Measurements from ENCODE around the gene MAJIN. TPM values are rescaled to one million over a fixed set of nuclear protein-coding genes. Genes with fewer than 3 reads are reported as not detected.

Gene MAJIN
- total and polyA plus RNA-seq, 2 experiments from 2014 or later, result not detected

DNA sequence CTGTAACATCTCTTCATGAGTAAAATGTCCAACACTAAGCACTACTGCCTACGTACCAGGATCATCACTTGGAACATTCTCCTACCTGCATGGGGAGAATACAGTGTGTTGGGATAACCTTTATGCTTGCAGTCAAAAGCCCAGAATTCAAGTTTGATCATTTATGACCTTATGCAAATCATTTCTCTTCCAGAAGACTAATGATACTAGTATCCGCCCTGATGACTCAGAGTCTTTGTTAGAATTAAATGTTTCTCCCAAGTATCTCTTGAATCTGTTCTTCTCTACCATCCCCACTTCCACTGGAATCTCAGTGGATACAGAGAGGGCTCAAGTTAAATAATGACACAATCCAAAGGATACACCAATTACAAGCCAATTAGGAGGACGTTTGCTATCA lies 12.4 kb downstream of the MAJIN start:
- H4K20me1 ChIP-seq (replicated peaks; ENCODE audit: insufficient read depth), result no peaks in the 10 kb centered on the region
- no peaks in the 10 kb centered on the region for H3F3A ChIP-seq (replicated peaks; ENCODE audit: low read depth)
- H3K36me3 Mint-ChIP-seq (ENCODE audit: low read depth), result no peaks in the 10 kb centered on the region
- H3K4me1 ChIP-seq (ENCODE audit: insufficient read depth), result no peaks in the 10 kb centered on the region
- H3K27me3 ChIP-seq (ENCODE audit: insufficient read depth), result peaks cover 3% of the 10 kb centered on the region; the same call in 1 of the 2 replicates
- no peaks in the 10 kb centered on the region for H3K9me3 Mint-ChIP-seq
- peaks cover 5% of the 10 kb centered on the region for H3K27me3 Mint-ChIP-seq (ENCODE audit: insufficient read depth, low read depth, poor library complexity)
- no peaks in the 10 kb centered on the region for H3K36me3 ChIP-seq (ENCODE audit: insufficient read depth)
- no peak for DNase-seq (ENCODE audit: low spot score)
- H3K4me3 Mint-ChIP-seq, result no peak overlapping the region
- H3K27ac ChIP-seq (ENCODE audit: low read depth), result no peak overlapping the region
- TF ChIP-seq JUNB (IDR thresholded peaks at IDR 0.05; ENCODE audit: unreplicated experiment) (no peak), STAT1 (IDR thresholded peaks at IDR 0.05; ENCODE audit: unreplicated experiment) (no peak), ZNF114 (CRISPR knock-in tag; IDR thresholded peaks at IDR 0.05) (no peak), CREB1 (CRISPR knock-in tag; IDR thresholded peaks at IDR 0.05; ENCODE audit: low read depth) (no peak), EZH2 (IDR thresholded peaks at IDR 0.05; ENCODE audit: low read depth, unreplicated experiment) (no peak), ZNF331 (CRISPR knock-in tag; IDR thresholded peaks at IDR 0.05; ENCODE audit: low read depth) (no peak), NANOG (IDR thresholded peaks at IDR 0.05; ENCODE audit: borderline replicate concordance) (no peak), EZH2phosphoT487 (IDR thresholded peaks at IDR 0.05; ENCODE audit: unreplicated experiment) (no peak)
- TF ChIP-seq, protein P1, sequence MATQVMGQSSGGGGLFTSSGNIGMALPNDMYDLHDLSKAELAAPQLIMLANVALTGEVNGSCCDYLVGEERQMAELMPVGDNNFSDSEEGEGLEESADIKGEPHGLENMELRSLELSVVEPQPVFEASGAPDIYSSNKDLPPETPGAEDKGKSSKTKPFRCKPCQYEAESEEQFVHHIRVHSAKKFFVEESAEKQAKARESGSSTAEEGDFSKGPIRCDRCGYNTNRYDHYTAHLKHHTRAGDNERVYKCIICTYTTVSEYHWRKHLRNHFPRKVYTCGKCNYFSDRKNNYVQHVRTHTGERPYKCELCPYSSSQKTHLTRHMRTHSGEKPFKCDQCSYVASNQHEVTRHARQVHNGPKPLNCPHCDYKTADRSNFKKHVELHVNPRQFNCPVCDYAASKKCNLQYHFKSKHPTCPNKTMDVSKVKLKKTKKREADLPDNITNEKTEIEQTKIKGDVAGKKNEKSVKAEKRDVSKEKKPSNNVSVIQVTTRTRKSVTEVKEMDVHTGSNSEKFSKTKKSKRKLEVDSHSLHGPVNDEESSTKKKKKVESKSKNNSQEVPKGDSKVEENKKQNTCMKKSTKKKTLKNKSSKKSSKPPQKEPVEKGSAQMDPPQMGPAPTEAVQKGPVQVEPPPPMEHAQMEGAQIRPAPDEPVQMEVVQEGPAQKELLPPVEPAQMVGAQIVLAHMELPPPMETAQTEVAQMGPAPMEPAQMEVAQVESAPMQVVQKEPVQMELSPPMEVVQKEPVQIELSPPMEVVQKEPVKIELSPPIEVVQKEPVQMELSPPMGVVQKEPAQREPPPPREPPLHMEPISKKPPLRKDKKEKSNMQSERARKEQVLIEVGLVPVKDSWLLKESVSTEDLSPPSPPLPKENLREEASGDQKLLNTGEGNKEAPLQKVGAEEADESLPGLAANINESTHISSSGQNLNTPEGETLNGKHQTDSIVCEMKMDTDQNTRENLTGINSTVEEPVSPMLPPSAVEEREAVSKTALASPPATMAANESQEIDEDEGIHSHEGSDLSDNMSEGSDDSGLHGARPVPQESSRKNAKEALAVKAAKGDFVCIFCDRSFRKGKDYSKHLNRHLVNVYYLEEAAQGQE (IDR thresholded peaks at IDR 0.05; ENCODE audit: unreplicated experiment), result no peak
- TF ChIP-seq, protein P2, sequence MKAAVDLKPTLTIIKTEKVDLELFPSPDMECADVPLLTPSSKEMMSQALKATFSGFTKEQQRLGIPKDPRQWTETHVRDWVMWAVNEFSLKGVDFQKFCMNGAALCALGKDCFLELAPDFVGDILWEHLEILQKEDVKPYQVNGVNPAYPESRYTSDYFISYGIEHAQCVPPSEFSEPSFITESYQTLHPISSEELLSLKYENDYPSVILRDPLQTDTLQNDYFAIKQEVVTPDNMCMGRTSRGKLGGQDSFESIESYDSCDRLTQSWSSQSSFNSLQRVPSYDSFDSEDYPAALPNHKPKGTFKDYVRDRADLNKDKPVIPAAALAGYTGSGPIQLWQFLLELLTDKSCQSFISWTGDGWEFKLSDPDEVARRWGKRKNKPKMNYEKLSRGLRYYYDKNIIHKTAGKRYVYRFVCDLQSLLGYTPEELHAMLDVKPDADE (IDR thresholded peaks at IDR 0.05), result no peak
- TF ChIP-seq, protein P3, sequence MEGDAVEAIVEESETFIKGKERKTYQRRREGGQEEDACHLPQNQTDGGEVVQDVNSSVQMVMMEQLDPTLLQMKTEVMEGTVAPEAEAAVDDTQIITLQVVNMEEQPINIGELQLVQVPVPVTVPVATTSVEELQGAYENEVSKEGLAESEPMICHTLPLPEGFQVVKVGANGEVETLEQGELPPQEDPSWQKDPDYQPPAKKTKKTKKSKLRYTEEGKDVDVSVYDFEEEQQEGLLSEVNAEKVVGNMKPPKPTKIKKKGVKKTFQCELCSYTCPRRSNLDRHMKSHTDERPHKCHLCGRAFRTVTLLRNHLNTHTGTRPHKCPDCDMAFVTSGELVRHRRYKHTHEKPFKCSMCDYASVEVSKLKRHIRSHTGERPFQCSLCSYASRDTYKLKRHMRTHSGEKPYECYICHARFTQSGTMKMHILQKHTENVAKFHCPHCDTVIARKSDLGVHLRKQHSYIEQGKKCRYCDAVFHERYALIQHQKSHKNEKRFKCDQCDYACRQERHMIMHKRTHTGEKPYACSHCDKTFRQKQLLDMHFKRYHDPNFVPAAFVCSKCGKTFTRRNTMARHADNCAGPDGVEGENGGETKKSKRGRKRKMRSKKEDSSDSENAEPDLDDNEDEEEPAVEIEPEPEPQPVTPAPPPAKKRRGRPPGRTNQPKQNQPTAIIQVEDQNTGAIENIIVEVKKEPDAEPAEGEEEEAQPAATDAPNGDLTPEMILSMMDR (conservative IDR thresholded peaks at IDR 0.05; ENCODE audit: low read depth in 2 of 2), result no peak
- no peaks in the 10 kb centered on the region for H3K79me2 ChIP-seq (replicated peaks; ENCODE audit: insufficient read depth)
- H3K4me3 ChIP-seq, result no peak overlapping the region
- H2AFZ ChIP-seq, result no peak overlapping the region
- no peaks in the 10 kb centered on the region for H3K4me1 Mint-ChIP-seq
- H3K9me2 ChIP-seq (ENCODE audit: insufficient read depth), result no peaks in the 10 kb centered on the region
- H3K27ac Mint-ChIP-seq, result no peak overlapping the region
- ATAC-seq, result no peak
- no peak overlapping the region for H3K4me2 ChIP-seq
